Measurements from ENCODE around the gene AUP1. TPM values are rescaled to one million over a fixed set of nuclear protein-coding genes. Genes with fewer than 3 reads are reported as not detected.

AUP1 gene
- 100 to 1,000 TPM in 1 of 2 donors, 10 to 100 TPM in 1; 82.5 to 170 TPM for total RNA-seq

- Histone ChIP-seq H3K36me3 (replicated peaks in 1 of 2; ENCODE audit: insufficient read depth in 1 of 2, low read depth in 2 of 2) (peaks cover 0 to 4% of the 10 kb centered on the region in 2 donors), H3K27ac (peak within 1 kb of the TSS; percentile 50 to 90 (median 80)), H3K4me1 (peaks cover 27% of the 10 kb centered on the region), H3K9me3 (no peaks in the 10 kb centered on the region), H3K27me3 (no peaks in the 10 kb centered on the region), H3K4me3 (peak within 1 kb of the TSS; percentile 70 to 82)
- peak; percentile 97 for ATAC-seq
- TF ChIP-seq POLR2A (IDR thresholded peaks at IDR 0.05) (peak; percentile 42 to 92 (median 90)), CTCF (IDR thresholded peaks at IDR 0.05) (peak in 2 of 7 experiments; percentile 8 to 24)
- 0 to 5% methylated on average over 12 to 86 of the region's 87 CpGs for WGBS, 2 donors
- intact Hi-C loops (cut with DNase I), result loop anchor here (5.0 kb wide), 1 partner anchor 37 kb away; no protein-coding TSS in a partner anchor
- peak; percentile 98 to 99 (median 98) for DNase-seq
Observed at GRCh38 chr2:74529357-74530238, at the start of gene AUP1, which contains the start of gene HTRA2. Gene AUP1 (minus strand): TSS chr2:74529706. CDS start chr2:74529629, 77 bp downstream. Gene HTRA2 (plus strand): TSS chr2:74529933. CDS start chr2:74530007, 74 bp downstream.

GRCh38 chr2:74578408-74578807 lies 48.9 kb upstream of the AUP1 start:
- no peak for TF ChIP-seq CTCF (IDR thresholded peaks at IDR 0.05)
- Histone ChIP-seq H3K27ac (no peak overlapping the region), H3K9me3 (no peaks in the 10 kb centered on the region), H3K27me3 (no peaks in the 10 kb centered on the region), H3K4me1 (no peaks in the 10 kb centered on the region), H3K4me3 (no peak overlapping the region), H3K36me3 (replicated peaks in 1 of 2; ENCODE audit: insufficient read depth in 1 of 2, low read depth in 2 of 2) (no peaks in the 10 kb centered on the region)
- 74 to 78% methylated on average over 3 of the region's 3 CpGs for WGBS, 2 donors
- intact Hi-C loops (cut with DNase I), result loop anchor here (5.0 kb wide), 1 partner anchor 91 kb away; no protein-coding TSS in a partner anchor
- DNase-seq, result no peak
- no peak for ATAC-seq

- H3K4me1 ChIP-seq, result no peaks in the 10 kb centered on the region
- no peaks in the 10 kb centered on the region for H3K27me3 ChIP-seq
- ATAC-seq (peak; percentile 40), DNase-seq (peak in 1 of 4 donors; percentile 50)
- 50 to 65% methylated on average over 2 of the region's 2 CpGs for WGBS, 2 donors
- H3K4me3 ChIP-seq, result no peak overlapping the region
- H3K27ac ChIP-seq, result peak overlapping the region in 1 of 4 donors; percentile 54
- intact Hi-C loops (cut with DNase I), result loop anchor here (5.0 kb wide), 1 partner anchor 90 kb away; no protein-coding TSS in a partner anchor
- no peak for TF ChIP-seq CTCF (IDR thresholded peaks at IDR 0.05)
- TF ChIP-seq POLR2A (IDR thresholded peaks at IDR 0.05), result no peak
- H3K36me3 ChIP-seq (replicated peaks in 1 of 2; ENCODE audit: insufficient read depth in 1 of 2, low read depth in 2 of 2), result no peaks in the 10 kb centered on the region
- no peaks in the 10 kb centered on the region for H3K9me3 ChIP-seq
Observed at GRCh38 chr2:74577448-74577847, 47.9 kb upstream of the AUP1 start.

GRCh38 chr2:74576863-74577229 lies 47.3 kb upstream of the AUP1 start:
- 28 to 33% methylated on average over 1 of the region's 1 CpG for WGBS, 2 donors
- no peaks in the 10 kb centered on the region for H3K27me3 ChIP-seq
- H3K27ac ChIP-seq, result peak overlapping the region in 1 of 4 donors; percentile 54
- no peaks in the 10 kb centered on the region for H3K36me3 ChIP-seq (replicated peaks in 1 of 2; ENCODE audit: insufficient read depth in 1 of 2, low read depth in 2 of 2)
- H3K9me3 ChIP-seq, result no peaks in the 10 kb centered on the region
- H3K4me3 ChIP-seq, result no peak overlapping the region
- no peaks in the 10 kb centered on the region for H3K4me1 ChIP-seq
- intact Hi-C loops (cut with DNase I), result loop anchor here (5.0 kb wide), 1 partner anchor 90 kb away; no protein-coding TSS in a partner anchor
- DNase-seq, result peak in 2 of 4 donors; percentile 29 to 76
- ATAC-seq, result peak; percentile 63
- TF ChIP-seq CTCF (IDR thresholded peaks at IDR 0.05), result no peak
- TF ChIP-seq POLR2A (IDR thresholded peaks at IDR 0.05), result peak in 1 of 3 donors; percentile 17

Measured in body of pancreas (tissue), 4 donors.